ENCODE data around the gene ZNF283. TPM values are rescaled to one million over a fixed set of nuclear protein-coding genes. Genes with fewer than 3 reads are reported as not detected.

The ZNF283 gene
- total and polyA plus RNA-seq, 12 donors, result 2.4 to 24.1 (median 7.5) TPM

- Histone ChIP-seq H3K27me3 (no peaks in the 10 kb centered on the region), H3K27ac (no peak overlapping the region), H3K9me3 (replicated peaks in 1 of 3) (peaks cover 3 to 86% (median 60%) of the 10 kb centered on the region in 3 donors), H3K4me3 (no peak overlapping the region), H3K4me1 (replicated peaks in 1 of 2) (no peaks in the 10 kb centered on the region), H3K36me3 (replicated peaks in 1 of 2) (no peaks in the 10 kb centered on the region)
- 90 to 94% (median 92%) methylated on average over 5 of the region's 5 CpGs for WGBS, 4 donors
- no peak for TF ChIP-seq CTCF (IDR thresholded peaks at IDR 0.05)
- no peak for TF ChIP-seq POLR2A (IDR thresholded peaks at IDR 0.05)
- DNase-seq, result no peak
- intact Hi-C loops (cut with DNase I), result no loop called here
These were observed 45.6 kb downstream of the ZNF283 start for GRCh38 chr19:43872547-43873336.

- Histone ChIP-seq H3K4me1 (replicated peaks in 1 of 2) (no peaks in the 10 kb centered on the region), H3K27ac (no peak overlapping the region), H3K27me3 (no peaks in the 10 kb centered on the region), H3K9me3 (replicated peaks in 1 of 3) (peaks cover 5 to 74% (median 16%) of the 10 kb centered on the region in 3 donors), H3K36me3 (replicated peaks in 1 of 2) (no peaks in the 10 kb centered on the region), H3K4me3 (no peak overlapping the region)
- DNase-seq, result no peak
- TF ChIP-seq POLR2A (IDR thresholded peaks at IDR 0.05) (no peak), CTCF (IDR thresholded peaks at IDR 0.05) (no peak)
- intact Hi-C loops (cut with DNase I), result no loop called here
- WGBS, 4 donors, result 82 to 92% (median 89%) methylated on average over 5 of the region's 5 CpGs
These were observed 53.4 kb downstream of the ZNF283 start for GRCh38 chr19:43880483-43880882.

- no peak for TF ChIP-seq CTCF (IDR thresholded peaks at IDR 0.05)
- TF ChIP-seq POLR2A (IDR thresholded peaks at IDR 0.05), result no peak
- Histone ChIP-seq H3K4me3 (no peak within 1 kb of the TSS), H3K9me3 (replicated peaks in 1 of 3) (peaks cover 5 to 68% (median 16%) of the 10 kb centered on the region in 3 donors), H3K27ac (no peak within 1 kb of the TSS), H3K36me3 (replicated peaks in 1 of 2) (no peaks in the 10 kb centered on the region), H3K4me1 (replicated peaks in 1 of 2) (no peaks in the 10 kb centered on the region), H3K27me3 (no peaks in the 10 kb centered on the region)
- DNase-seq, result no peak
- intact Hi-C loops (cut with DNase I), result no loop called here
- 66 to 90% (median 86%) methylated on average over 2 of the region's 2 CpGs for WGBS, 4 donors
These were observed 56.7 kb downstream of the ZNF283 start, which contains the start of gene ZNF404 for GRCh38 chr19:43883864-43884263. ZNF404 (minus strand) TSS chr19:43883964.

- intact Hi-C loops (cut with DNase I), result no loop called here
- WGBS, 4 donors, result 83 to 97% (median 87%) methylated on average over 2 of the region's 2 CpGs
- peaks cover 0 to under 1% of the 10 kb centered on the region in 2 donors for H3K4me1 ChIP-seq (replicated peaks in 1 of 2)
- H3K9me3 ChIP-seq (replicated peaks in 1 of 3), result peaks cover 0 to 21% (median 0%) of the 10 kb centered on the region in 3 donors
- no peaks in the 10 kb centered on the region for H3K27me3 ChIP-seq
- H3K36me3 ChIP-seq (replicated peaks in 1 of 2), result no peaks in the 10 kb centered on the region
- H3K4me3 ChIP-seq, result no peak overlapping the region
- no peak for TF ChIP-seq POLR2A (IDR thresholded peaks at IDR 0.05)
- no peak for TF ChIP-seq CTCF (IDR thresholded peaks at IDR 0.05)
- no peak overlapping the region for H3K27ac ChIP-seq
- no peak for DNase-seq
These were observed 68.7 kb downstream of the ZNF283 start for GRCh38 chr19:43895727-43896308.

Other genes with a start within 250 kb of the ZNF283 start
- 10 to 100 TPM; 14.0 to 57.9 (median 23.8) TPM for gene IRGQ, start 231.2 kb upstream of the ZNF283 start, total RNA-seq
- gene IRGQ, start 231.2 kb upstream of the ZNF283 start, polyA plus RNA-seq, result 10 to 100 TPM in 1 of 3 donors, 1 to 10 TPM in 2; 7.0 to 12.8 (median 7.4) TPM
- gene ZNF576, start 230.7 kb upstream of the ZNF283 start, total RNA-seq, result 100 to 1,000 TPM in 1 of 9 donors, 10 to 100 TPM in 8; 15.2 to 114 (median 25.5) TPM
- gene ZNF576, start 230.7 kb upstream of the ZNF283 start, polyA plus RNA-seq, result 10 to 100 TPM in 2 of 3 donors, 1 to 10 TPM in 1; 9.8 to 13.7 (median 10.8) TPM
- gene SRRM5, start 215.2 kb upstream of the ZNF283 start, total RNA-seq, result under 1 TPM in 6 of 9 donors, not detected in 3; 0.15 to 0.43 (median 0.18) TPM
- 1 to 10 TPM in 2 of 3 donors, under 1 TPM in 1; 0.53 to 4.7 (median 1.2) TPM for gene SRRM5, start 215.2 kb upstream of the ZNF283 start, polyA plus RNA-seq
- gene ZNF428, start 207.7 kb upstream of the ZNF283 start, total RNA-seq, result 10 to 100 TPM; 34.9 to 71.2 (median 57.9) TPM
- 100 to 1,000 TPM in 2 of 3 donors, 10 to 100 TPM in 1; 10.3 to 214 (median 148) TPM for gene ZNF428, start 207.7 kb upstream of the ZNF283 start, polyA plus RNA-seq
- 10 to 100 TPM; 16.6 to 53.9 (median 38.6) TPM for gene CADM4, start 187.5 kb upstream of the ZNF283 start, total RNA-seq
- 10 to 100 TPM; 21.7 to 92.7 (median 41.4) TPM for gene CADM4, start 187.5 kb upstream of the ZNF283 start, polyA plus RNA-seq
- 10 to 100 TPM in 6 of 9 donors, 1 to 10 TPM in 3; 4.5 to 25.9 (median 12.1) TPM for gene PLAUR, start 157.2 kb upstream of the ZNF283 start, total RNA-seq
- gene PLAUR, start 157.2 kb upstream of the ZNF283 start, polyA plus RNA-seq, result 10 to 100 TPM in 2 of 3 donors, 1 to 10 TPM in 1; 6.3 to 16.3 (median 14.5) TPM
- gene IRGC, start 111.2 kb upstream of the ZNF283 start, total RNA-seq, result not detected
- not detected for gene IRGC, start 111.2 kb upstream of the ZNF283 start, polyA plus RNA-seq
- gene SMG9, start 72.4 kb upstream of the ZNF283 start, total RNA-seq, result 10 to 100 TPM; 19.4 to 58.5 (median 34.4) TPM
- gene SMG9, start 72.4 kb upstream of the ZNF283 start, polyA plus RNA-seq, result 10 to 100 TPM; 39.9 to 63.2 (median 51.6) TPM
- gene KCNN4, start 46.3 kb upstream of the ZNF283 start, total RNA-seq, result 1 to 10 TPM in 3 of 9 donors, under 1 TPM in 6; 0.22 to 2.9 (median 0.52) TPM
- gene KCNN4, start 46.3 kb upstream of the ZNF283 start, polyA plus RNA-seq, result 10 to 100 TPM in 1 of 3 donors, 1 to 10 TPM in 1, under 1 TPM in 1; 0.48 to 13.0 (median 3.2) TPM
- gene LYPD5, start 24.9 kb upstream of the ZNF283 start, total RNA-seq, result 1 to 10 TPM in 5 of 9 donors, under 1 TPM in 3, not detected in 1; 0.35 to 3.0 (median 1.2) TPM
- under 1 TPM; 0.32 to 0.55 (median 0.40) TPM for gene LYPD5, start 24.9 kb upstream of the ZNF283 start, polyA plus RNA-seq
- gene ZNF404, start 56.6 kb downstream of the ZNF283 start, total RNA-seq, result 1 to 10 TPM in 7 of 9 donors, under 1 TPM in 1, not detected in 1; 0.55 to 6.5 (median 2.3) TPM
- 10 to 100 TPM in 1 of 3 donors, 1 to 10 TPM in 2; 2.1 to 31.4 (median 7.0) TPM for gene ZNF404, start 56.6 kb downstream of the ZNF283 start, polyA plus RNA-seq
- 10 to 100 TPM; 12.7 to 22.4 (median 17.0) TPM for gene ZNF45, start 108.0 kb downstream of the ZNF283 start, total RNA-seq
- gene ZNF45, start 108.0 kb downstream of the ZNF283 start, polyA plus RNA-seq, result 10 to 100 TPM in 1 of 3 donors, 1 to 10 TPM in 2; 5.8 to 16.0 (median 6.5) TPM
- gene ZNF221, start 123.9 kb downstream of the ZNF283 start, total RNA-seq, result 10 to 100 TPM in 4 of 9 donors, 1 to 10 TPM in 5; 3.8 to 12.8 (median 9.2) TPM
- gene ZNF221, start 123.9 kb downstream of the ZNF283 start, polyA plus RNA-seq, result 1 to 10 TPM; 2.6 to 4.0 (median 3.1) TPM
- 10 to 100 TPM in 4 of 9 donors, 1 to 10 TPM in 5; 2.6 to 18.8 (median 9.9) TPM for gene ZNF155, start 156.9 kb downstream of the ZNF283 start, total RNA-seq
- gene ZNF155, start 156.9 kb downstream of the ZNF283 start, polyA plus RNA-seq, result 10 to 100 TPM; 10.9 to 13.0 (median 12.0) TPM
- gene ZNF230, start 175.6 kb downstream of the ZNF283 start, total RNA-seq, result 1 to 10 TPM; 1.4 to 6.1 (median 4.5) TPM
- 1 to 10 TPM; 3.0 to 3.5 (median 3.2) TPM for gene ZNF230, start 175.6 kb downstream of the ZNF283 start, polyA plus RNA-seq
- gene ZNF222, start 198.1 kb downstream of the ZNF283 start, total RNA-seq, result 10 to 100 TPM in 1 of 9 donors, 1 to 10 TPM in 8; 2.3 to 10.9 (median 4.5) TPM
- gene ZNF222, start 198.1 kb downstream of the ZNF283 start, polyA plus RNA-seq, result 1 to 10 TPM; 4.1 to 7.8 (median 4.5) TPM
- 10 to 100 TPM in 1 of 9 donors, 1 to 10 TPM in 8; 1.6 to 12.5 (median 6.2) TPM for gene ZNF223, start 224.7 kb downstream of the ZNF283 start, total RNA-seq
- gene ZNF223, start 224.7 kb downstream of the ZNF283 start, polyA plus RNA-seq, result 1 to 10 TPM; 4.9 to 6.6 (median 4.9) TPM
- 1 to 10 TPM; 1.8 to 4.3 (median 2.9) TPM for gene ZNF284, start 244.8 kb downstream of the ZNF283 start, total RNA-seq
- gene ZNF284, start 244.8 kb downstream of the ZNF283 start, polyA plus RNA-seq, result 1 to 10 TPM; 1.1 to 2.7 (median 2.0) TPM